ENCODE data around the gene INAFM1.

GRCh38 chr19:47226426-47227351, 48.0 kb upstream of the INAFM1 start:
- TF ChIP-seq CTCF (conservative IDR thresholded peaks at IDR 0.05; ENCODE audit: low read length) (no peak), EZH2phosphoT487 (IDR thresholded peaks at IDR 0.05; ENCODE audit: borderline replicate concordance) (no peak)

Data from Loucy (cell line).